ENCODE measurements around the gene ARMC6.

DNA sequence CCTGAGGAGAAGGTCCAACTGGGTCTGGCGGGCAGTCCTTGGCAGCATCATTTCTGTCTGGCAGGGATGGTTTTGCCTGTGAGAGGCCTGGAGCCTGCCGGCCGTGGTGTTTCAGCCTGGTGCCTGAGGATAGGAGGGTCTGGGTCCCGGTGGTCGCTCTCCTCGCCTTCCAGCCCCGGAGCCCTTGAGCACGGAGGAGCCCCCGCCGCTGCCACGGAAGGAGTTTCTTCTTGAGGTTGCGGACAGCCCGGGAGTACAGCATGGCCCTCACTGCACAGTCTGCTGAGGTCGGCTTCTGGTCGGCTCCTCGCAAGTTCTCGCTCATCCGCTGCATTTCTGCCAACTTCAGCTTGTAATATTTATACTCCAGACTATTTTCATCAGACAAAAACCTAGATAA lies 23.5 kb upstream of the ARMC6 start:
- TF ChIP-seq, protein P1, sequence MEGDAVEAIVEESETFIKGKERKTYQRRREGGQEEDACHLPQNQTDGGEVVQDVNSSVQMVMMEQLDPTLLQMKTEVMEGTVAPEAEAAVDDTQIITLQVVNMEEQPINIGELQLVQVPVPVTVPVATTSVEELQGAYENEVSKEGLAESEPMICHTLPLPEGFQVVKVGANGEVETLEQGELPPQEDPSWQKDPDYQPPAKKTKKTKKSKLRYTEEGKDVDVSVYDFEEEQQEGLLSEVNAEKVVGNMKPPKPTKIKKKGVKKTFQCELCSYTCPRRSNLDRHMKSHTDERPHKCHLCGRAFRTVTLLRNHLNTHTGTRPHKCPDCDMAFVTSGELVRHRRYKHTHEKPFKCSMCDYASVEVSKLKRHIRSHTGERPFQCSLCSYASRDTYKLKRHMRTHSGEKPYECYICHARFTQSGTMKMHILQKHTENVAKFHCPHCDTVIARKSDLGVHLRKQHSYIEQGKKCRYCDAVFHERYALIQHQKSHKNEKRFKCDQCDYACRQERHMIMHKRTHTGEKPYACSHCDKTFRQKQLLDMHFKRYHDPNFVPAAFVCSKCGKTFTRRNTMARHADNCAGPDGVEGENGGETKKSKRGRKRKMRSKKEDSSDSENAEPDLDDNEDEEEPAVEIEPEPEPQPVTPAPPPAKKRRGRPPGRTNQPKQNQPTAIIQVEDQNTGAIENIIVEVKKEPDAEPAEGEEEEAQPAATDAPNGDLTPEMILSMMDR (IDR thresholded peaks at IDR 0.05; ENCODE audit: extremely low read depth in 1 of 2, insufficient read depth in 1 of 2, low read depth in 1 of 2, low read length in 2 of 2) = no peak
- TF ChIP-seq MYC (IDR thresholded peaks at IDR 0.05; ENCODE audit: low read depth, low read length) (no peak), EZH2 (IDR thresholded peaks at IDR 0.05; ENCODE audit: borderline replicate concordance, low read depth, low read length, severe bottlenecking) (no peak), POLR2A (IDR thresholded peaks at IDR 0.05; ENCODE audit: low read depth, low read length) (no peak), JUN (IDR thresholded peaks at IDR 0.05; ENCODE audit: borderline replicate concordance, insufficient read depth, insufficient read length, low read depth) (no peak), POLR2AphosphoS5 (IDR thresholded peaks at IDR 0.05; ENCODE audit: insufficient read depth, low read depth, low read length) (no peak)
- TF ChIP-seq, protein P2, sequence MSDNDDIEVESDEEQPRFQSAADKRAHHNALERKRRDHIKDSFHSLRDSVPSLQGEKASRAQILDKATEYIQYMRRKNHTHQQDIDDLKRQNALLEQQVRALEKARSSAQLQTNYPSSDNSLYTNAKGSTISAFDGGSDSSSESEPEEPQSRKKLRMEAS (IDR thresholded peaks at IDR 0.05; ENCODE audit: insufficient read depth, insufficient read length) = no peak

Data from endothelial cell of umbilical vein (primary cell).